AG04450 (cell line): Measurements from ENCODE around the gene FOXF2. TPM values are rescaled to one million over a fixed set of nuclear protein-coding genes. Genes with fewer than 3 reads are reported as not detected.
"Not testable (repeated sequence)": the region's sequence is repeated elsewhere in the genome, so short reads cannot be mapped to it uniquely, and the experiment has no call there.

Source experiments
- CTCF ChIA-PET: fragments of 300-600, 350-600 bp; formaldehyde crosslinking; extraction: SDS; loops from one replicate; lab custom pipeline; 2022; ENCODE audit warnings: antibody characterized with exemption, inconsistent platforms; lab: Charles Lee
- POLR2A ChIA-PET: fragments of 350-600 bp; formaldehyde crosslinking; extraction: SDS; loops from one replicate; lab custom pipeline; 2021; ENCODE audit warnings: antibody characterized with exemption, inconsistent platforms; lab: Yijun Ruan, JAX
- DNase-seq: peaks from one replicate; pipeline ENCODE4 v3.0.0-alpha.2; 2011; ENCODE audit warnings: low read depth, low spot score
- H3K27ac ChIP-seq: one replicate; pipeline ENCODE4 v1.5.1; 2012; ENCODE audit warnings: low read depth, low read length, control low read depth
- H3K27me3 ChIP-seq: one replicate; pipeline ENCODE4 v1.6.0; 2012; ENCODE audit warnings: low read length; ENCODE audit not compliant: control insufficient read depth, insufficient read depth
- H3K4me3 ChIP-seq: 2 replicates; pipeline ENCODE4 v1.5.1; 2011; ENCODE audit warnings: mild to moderate bottlenecking, low read depth, low read length, control low read depth
- H3K9me3 ChIP-seq: 2 replicates; pipeline ENCODE4 v1.5.1; 2012; ENCODE audit warnings: low read length; ENCODE audit not compliant: control insufficient read depth, insufficient read depth
- CTCF ChIP-seq: IDR thresholded peaks from 2 replicates; pipeline ENCODE4 v1.5.1; 2011; ENCODE audit warnings: low read depth, low read length, control low read depth, inconsistent platforms
- polyA plus RNA-seq: library from polyadenylated mRNA; depleted of rRNA; stranded (reverse); fragments of >200 nt; gene quantifications from 2 replicates; pipeline ENCODE4 v1.2.3, GENCODE V29; 2011

FOXF2 gene
- polyA plus RNA-seq, 1 experiment = 17.3 TPM

DNA sequence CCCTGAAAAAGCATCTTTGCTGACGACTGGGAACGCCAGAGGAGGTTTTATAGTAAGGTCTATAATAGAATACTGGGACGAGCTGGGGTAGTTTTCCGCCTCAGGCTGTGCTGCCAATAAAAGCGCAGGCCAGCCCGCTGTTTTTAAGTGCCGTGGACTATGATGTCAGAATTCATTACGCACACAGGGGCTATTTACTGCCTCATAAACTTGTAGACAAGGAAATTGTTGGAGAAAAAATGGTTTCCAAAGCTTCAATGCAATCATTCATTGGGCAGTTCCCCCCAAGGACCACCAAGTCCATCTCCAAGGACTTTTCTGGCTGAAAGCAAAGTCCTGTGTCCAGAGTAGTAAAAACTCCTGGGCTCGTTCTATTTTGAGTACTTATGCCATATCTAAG, 20.4 kb upstream of the FOXF2 start:
- Histone ChIP-seq H3K4me3 (no peak overlapping the region), H3K9me3 (peaks cover 2% of the 10 kb centered on the region; the same call in 1 of the 2 replicates), H3K27ac (no peak overlapping the region), H3K27me3 (peaks cover 5% of the 10 kb centered on the region)
- TF ChIP-seq CTCF = no peak
- ChIA-PET CTCF (no interaction called here), POLR2A (no interaction called here)
- DNase-seq = no peak

- POLR2A ChIA-PET, H3K4me3 ChIP-seq, CTCF ChIA-PET, H3K27ac ChIP-seq, H3K9me3 ChIP-seq, H3K27me3 ChIP-seq, DNase-seq: not testable (repeated sequence)
These were observed 19.7 kb upstream of the FOXF2 start for GRCh38 chr6:1369695-1370094.

DNA sequence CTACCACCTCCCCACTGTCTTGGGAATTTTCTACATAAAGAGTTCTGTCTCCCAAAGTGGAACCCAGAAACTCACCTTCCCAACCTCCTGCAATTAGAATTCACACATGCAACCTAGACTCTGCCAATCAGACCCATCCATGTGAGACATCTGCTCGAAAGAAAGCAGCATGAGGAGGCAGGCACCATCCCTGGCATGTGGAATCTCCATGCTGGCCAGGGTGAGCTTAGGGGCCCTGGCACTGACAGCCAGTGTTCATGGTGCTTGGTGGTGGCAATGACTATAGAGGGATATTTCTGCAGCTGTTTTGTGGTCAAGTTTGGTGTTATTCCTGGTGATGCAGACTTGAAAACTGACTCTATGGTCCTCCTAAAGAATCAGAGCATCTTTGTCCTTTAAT, 17.4 kb upstream of the FOXF2 start:
- H3K4me3 ChIP-seq = no peak overlapping the region
- peaks cover 16% of the 10 kb centered on the region for H3K27me3 ChIP-seq
- H3K9me3 ChIP-seq = peaks cover 2% of the 10 kb centered on the region; the same call in 1 of the 2 replicates
- no peak for TF ChIP-seq CTCF
- no peak overlapping the region for H3K27ac ChIP-seq
- ChIA-PET CTCF (no interaction called here), POLR2A (no interaction called here)
- no peak for DNase-seq

GRCh38 chr6:1372690-1373089, 16.7 kb upstream of the FOXF2 start:
- CTCF ChIA-PET = no interaction called here
- H3K4me3 ChIP-seq = no peak overlapping the region
- H3K27ac ChIP-seq = no peak overlapping the region
- TF ChIP-seq CTCF = no peak
- DNase-seq = no peak
- H3K27me3 ChIP-seq = peaks cover 23% of the 10 kb centered on the region
- peaks cover 2% of the 10 kb centered on the region for H3K9me3 ChIP-seq
- POLR2A ChIA-PET = no interaction called here

DNA sequence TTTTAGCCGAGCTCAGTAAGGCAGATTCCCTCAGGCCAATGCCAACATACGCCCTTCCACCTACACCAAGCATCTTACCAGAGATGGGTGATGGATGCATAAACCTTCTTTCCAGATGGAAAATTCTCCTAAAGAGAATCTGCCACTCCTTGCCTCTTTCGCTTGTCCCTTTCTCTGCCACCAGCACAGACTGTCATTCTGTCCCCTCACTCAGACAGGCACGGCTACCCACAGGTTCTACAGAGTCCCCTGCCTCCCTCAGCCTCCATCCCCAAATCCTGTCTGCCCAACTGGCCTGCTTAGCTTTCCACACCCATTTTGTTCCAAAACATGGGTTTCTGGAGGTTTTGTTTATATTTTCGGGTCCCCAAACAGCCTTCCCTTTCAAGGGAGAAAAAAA, 12.7 kb upstream of the FOXF2 start:
- no peak for DNase-seq
- ChIA-PET POLR2A (no interaction called here), CTCF (interaction anchor here (1.2 to 1.5 kb wide), 2 partner anchors 60 to 580 kb away, joined by 3 to 4 read pairs; no protein-coding TSS in a partner anchor)
- H3K27ac ChIP-seq = no peak overlapping the region
- no peak overlapping the region for H3K4me3 ChIP-seq
- H3K9me3 ChIP-seq = peaks cover 11% of the 10 kb centered on the region
- no peak for TF ChIP-seq CTCF
- peaks cover 59% of the 10 kb centered on the region for H3K27me3 ChIP-seq
